Ecto neural progenitor cell (in vitro differentiated cells): ENCODE measurements around the gene EHMT1.
"Not testable (repeated sequence)": the region's sequence is repeated elsewhere in the genome, so short reads cannot be mapped to it uniquely, and the experiment has no call there.

Experiments used
- DNase-seq: peaks from one replicate; pipeline ENCODE4 v3.0.0-alpha.2; 2018; ENCODE audit warnings: low spot score

Gene EHMT1

GRCh38 chr9:137762414-137763061 is 143.7 kb downstream of the EHMT1 start:
- no peak for DNase-seq

- no peak for DNase-seq
These were observed 144.6 kb downstream of the EHMT1 start for GRCh38 chr9:137763271-137763955.

- no peak for DNase-seq
These were observed 145.4 kb downstream of the EHMT1 start for GRCh38 chr9:137764171-137764671.

- DNase-seq, result no peak
These were observed 146.2 kb downstream of the EHMT1 start for GRCh38 chr9:137764981-137765380.

- no peak for DNase-seq
These were observed 146.7 kb downstream of the EHMT1 start for GRCh38 chr9:137765536-137765935.

- no peak for DNase-seq
These were observed 152.8 kb downstream of the EHMT1 start for GRCh38 chr9:137771580-137771979.

- DNase-seq, result no peak
These were observed 153.6 kb downstream of the EHMT1 start for GRCh38 chr9:137772281-137772873.

GRCh38 chr9:137774775-137775386 is 156.1 kb downstream of the EHMT1 start:
- no peak for DNase-seq

GRCh38 chr9:137776306-137776995 is 157.6 kb downstream of the EHMT1 start:
- DNase-seq, result no peak

- DNase-seq, result no peak
These were observed 159.0 kb downstream of the EHMT1 start for GRCh38 chr9:137777761-137778160.

GRCh38 chr9:137778336-137778735 is 159.5 kb downstream of the EHMT1 start:
- DNase-seq, result no peak

GRCh38 chr9:137778914-137779313 is 160.1 kb downstream of the EHMT1 start:
- no peak for DNase-seq

- not testable (repeated sequence) for DNase-seq
These were observed 161.2 kb downstream of the EHMT1 start for GRCh38 chr9:137780031-137780430.

- DNase-seq, result no peak
These were observed 163.2 kb downstream of the EHMT1 start for GRCh38 chr9:137781906-137782585.

GRCh38 chr9:137783521-137783920 is 164.7 kb downstream of the EHMT1 start:
- no peak for DNase-seq

GRCh38 chr9:137784046-137784445 is 165.2 kb downstream of the EHMT1 start:
- no peak for DNase-seq

- no peak for DNase-seq
These were observed 166.1 kb downstream of the EHMT1 start for GRCh38 chr9:137784641-137785513.

GRCh38 chr9:137785704-137786161 is 166.9 kb downstream of the EHMT1 start:
- DNase-seq, result no peak

GRCh38 chr9:137786511-137786920 is 167.7 kb downstream of the EHMT1 start:
- DNase-seq, result no peak

- DNase-seq, result no peak
These were observed 168.6 kb downstream of the EHMT1 start for GRCh38 chr9:137787381-137787780.
